Measurements from ENCODE around the gene ITK. TPM values are rescaled to one million over a fixed set of nuclear protein-coding genes. Genes with fewer than 3 reads are reported as not detected.

Gene ITK
- total and polyA plus RNA-seq, 2 experiments from 2014 or later = 0.08 TPM; not detected in 1

DNA sequence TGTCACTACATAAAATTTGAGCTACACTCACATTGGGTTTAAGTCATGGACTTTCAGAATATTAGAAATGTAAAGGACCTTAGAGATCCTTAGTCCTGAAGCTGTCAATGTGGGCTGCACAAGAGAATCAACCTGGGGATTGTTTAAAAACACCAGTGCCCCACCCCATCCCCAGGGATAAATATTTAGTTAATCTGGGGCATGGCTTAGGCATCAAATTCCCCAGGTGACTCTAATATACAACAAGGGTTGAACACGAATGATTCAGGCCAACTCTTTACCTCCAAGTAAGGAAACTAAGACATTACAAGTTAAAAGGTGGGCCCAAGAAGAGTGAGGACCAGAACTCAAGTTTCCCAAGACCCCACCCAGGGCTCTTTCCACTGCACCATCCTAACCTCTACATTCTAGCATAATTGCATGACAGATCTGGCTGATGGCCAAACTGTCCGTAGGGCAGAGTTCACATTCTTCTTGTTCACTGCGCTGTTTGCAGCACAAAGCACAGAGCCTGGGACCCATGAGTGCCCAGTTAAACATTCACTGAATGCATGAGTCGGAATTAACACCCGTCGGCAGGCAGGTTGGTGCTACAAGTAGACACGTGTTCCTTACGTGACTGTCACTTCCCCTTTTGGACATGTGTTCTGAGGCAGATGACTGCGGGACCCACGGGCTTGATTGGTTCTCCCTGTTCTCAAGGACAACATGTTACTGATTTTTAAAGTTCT lies 110.5 kb downstream of the ITK start (continued):
- TF ChIP-seq, protein P1, sequence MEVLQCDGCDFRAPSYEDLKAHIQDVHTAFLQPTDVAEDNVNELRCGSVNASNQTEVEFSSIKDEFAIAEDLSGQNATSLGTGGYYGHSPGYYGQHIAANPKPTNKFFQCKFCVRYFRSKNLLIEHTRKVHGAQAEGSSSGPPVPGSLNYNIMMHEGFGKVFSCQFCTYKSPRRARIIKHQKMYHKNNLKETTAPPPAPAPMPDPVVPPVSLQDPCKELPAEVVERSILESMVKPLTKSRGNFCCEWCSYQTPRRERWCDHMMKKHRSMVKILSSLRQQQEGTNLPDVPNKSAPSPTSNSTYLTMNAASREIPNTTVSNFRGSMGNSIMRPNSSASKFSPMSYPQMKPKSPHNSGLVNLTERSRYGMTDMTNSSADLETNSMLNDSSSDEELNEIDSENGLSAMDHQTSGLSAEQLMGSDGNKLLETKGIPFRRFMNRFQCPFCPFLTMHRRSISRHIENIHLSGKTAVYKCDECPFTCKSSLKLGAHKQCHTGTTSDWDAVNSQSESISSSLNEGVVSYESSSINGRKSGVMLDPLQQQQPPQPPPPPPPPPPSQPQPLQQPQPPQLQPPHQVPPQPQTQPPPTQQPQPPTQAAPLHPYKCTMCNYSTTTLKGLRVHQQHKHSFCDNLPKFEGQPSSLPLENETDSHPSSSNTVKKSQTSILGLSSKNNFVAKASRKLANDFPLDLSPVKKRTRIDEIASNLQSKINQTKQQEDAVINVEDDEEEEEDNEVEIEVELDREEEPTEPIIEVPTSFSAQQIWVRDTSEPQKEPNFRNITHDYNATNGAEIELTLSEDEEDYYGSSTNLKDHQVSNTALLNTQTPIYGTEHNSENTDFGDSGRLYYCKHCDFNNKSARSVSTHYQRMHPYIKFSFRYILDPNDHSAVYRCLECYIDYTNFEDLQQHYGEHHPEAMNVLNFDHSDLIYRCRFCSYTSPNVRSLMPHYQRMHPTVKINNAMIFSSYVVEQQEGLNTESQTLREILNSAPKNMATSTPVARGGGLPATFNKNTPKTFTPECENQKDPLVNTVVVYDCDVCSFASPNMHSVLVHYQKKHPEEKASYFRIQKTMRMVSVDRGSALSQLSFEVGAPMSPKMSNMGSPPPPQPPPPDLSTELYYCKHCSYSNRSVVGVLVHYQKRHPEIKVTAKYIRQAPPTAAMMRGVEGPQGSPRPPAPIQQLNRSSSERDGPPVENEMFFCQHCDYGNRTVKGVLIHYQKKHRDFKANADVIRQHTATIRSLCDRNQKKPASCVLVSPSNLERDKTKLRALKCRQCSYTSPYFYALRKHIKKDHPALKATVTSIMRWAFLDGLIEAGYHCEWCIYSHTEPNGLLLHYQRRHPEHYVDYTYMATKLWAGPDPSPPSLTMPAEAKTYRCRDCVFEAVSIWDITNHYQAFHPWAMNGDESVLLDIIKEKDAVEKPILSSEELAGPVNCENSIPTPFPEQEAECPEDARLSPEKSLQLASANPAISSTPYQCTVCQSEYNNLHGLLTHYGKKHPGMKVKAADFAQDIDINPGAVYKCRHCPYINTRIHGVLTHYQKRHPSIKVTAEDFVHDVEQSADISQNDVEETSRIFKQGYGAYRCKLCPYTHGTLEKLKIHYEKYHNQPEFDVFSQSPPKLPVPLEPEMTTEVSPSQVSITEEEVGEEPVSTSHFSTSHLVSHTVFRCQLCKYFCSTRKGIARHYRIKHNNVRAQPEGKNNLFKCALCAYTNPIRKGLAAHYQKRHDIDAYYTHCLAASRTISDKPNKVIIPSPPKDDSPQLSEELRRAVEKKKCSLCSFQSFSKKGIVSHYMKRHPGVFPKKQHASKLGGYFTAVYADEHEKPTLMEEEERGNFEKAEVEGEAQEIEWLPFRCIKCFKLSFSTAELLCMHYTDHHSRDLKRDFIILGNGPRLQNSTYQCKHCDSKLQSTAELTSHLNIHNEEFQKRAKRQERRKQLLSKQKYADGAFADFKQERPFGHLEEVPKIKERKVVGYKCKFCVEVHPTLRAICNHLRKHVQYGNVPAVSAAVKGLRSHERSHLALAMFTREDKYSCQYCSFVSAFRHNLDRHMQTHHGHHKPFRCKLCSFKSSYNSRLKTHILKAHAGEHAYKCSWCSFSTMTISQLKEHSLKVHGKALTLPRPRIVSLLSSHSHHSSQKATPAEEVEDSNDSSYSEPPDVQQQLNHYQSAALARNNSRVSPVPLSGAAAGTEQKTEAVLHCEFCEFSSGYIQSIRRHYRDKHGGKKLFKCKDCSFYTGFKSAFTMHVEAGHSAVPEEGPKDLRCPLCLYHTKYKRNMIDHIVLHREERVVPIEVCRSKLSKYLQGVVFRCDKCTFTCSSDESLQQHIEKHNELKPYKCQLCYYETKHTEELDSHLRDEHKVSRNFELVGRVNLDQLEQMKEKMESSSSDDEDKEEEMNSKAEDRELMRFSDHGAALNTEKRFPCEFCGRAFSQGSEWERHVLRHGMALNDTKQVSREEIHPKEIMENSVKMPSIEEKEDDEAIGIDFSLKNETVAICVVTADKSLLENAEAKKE (CRISPR knock-in tag; IDR thresholded peaks at IDR 0.05) = no peak

DNA sequence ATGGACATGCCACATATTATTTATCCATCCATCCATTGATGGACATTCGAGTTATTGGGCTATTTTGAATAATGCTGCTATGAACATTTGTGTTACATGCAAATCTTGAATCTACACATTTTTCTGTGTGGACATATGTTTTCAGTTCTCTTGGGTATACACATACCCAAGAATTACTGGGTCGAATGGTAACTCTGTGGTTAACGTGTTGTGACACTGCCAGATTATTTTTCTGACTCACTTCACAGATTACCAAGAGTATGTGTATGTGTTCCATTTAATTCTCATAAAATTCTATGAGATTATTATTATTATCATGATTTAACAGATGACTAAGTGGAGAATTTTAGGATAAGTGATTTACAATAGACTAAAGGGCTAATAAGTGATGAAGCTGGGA lies 112.0 kb downstream of the ITK start:
- Histone ChIP-seq H3F3A (replicated peaks; ENCODE audit: low read depth) (no peaks in the 10 kb centered on the region), H3K4me2 (no peak overlapping the region), H3K27me3 (ENCODE audit: insufficient read depth) (no peaks in the 10 kb centered on the region), H4K20me1 (replicated peaks; ENCODE audit: insufficient read depth) (peaks cover 10% of the 10 kb centered on the region; the same call in 1 of the 2 replicates), H2AFZ (no peak overlapping the region), H3K79me2 (replicated peaks; ENCODE audit: insufficient read depth) (no peaks in the 10 kb centered on the region), H3K4me3 (no peak overlapping the region), H3K27ac (ENCODE audit: low read depth) (no peak overlapping the region), H3K9me2 (ENCODE audit: insufficient read depth) (no peaks in the 10 kb centered on the region), H3K36me3 (ENCODE audit: insufficient read depth) (peaks cover 3% of the 10 kb centered on the region; the same call in 1 of the 2 replicates), H3K4me1 (ENCODE audit: insufficient read depth) (no peaks in the 10 kb centered on the region)
- Mint-ChIP-seq H3K4me1 (no peaks in the 10 kb centered on the region), H3K27ac (no peak overlapping the region), H3K9me3 (no peaks in the 10 kb centered on the region), H3K4me3 (no peak overlapping the region), H3K36me3 (ENCODE audit: low read depth) (peaks cover 28% of the 10 kb centered on the region), H3K27me3 (ENCODE audit: insufficient read depth, low read depth, poor library complexity) (peaks cover 5% of the 10 kb centered on the region)
- ATAC-seq (no peak), DNase-seq (ENCODE audit: low spot score) (no peak)
- TF ChIP-seq CREB1 (CRISPR knock-in tag; IDR thresholded peaks at IDR 0.05; ENCODE audit: low read depth) (no peak), NANOG (IDR thresholded peaks at IDR 0.05; ENCODE audit: borderline replicate concordance) (no peak), JUNB (IDR thresholded peaks at IDR 0.05; ENCODE audit: unreplicated experiment) (no peak), EZH2 (IDR thresholded peaks at IDR 0.05; ENCODE audit: low read depth, unreplicated experiment) (no peak), STAT1 (IDR thresholded peaks at IDR 0.05; ENCODE audit: unreplicated experiment) (no peak)
- TF ChIP-seq, protein P1 (CRISPR knock-in tag; IDR thresholded peaks at IDR 0.05) = no peak
- TF ChIP-seq, protein P2, sequence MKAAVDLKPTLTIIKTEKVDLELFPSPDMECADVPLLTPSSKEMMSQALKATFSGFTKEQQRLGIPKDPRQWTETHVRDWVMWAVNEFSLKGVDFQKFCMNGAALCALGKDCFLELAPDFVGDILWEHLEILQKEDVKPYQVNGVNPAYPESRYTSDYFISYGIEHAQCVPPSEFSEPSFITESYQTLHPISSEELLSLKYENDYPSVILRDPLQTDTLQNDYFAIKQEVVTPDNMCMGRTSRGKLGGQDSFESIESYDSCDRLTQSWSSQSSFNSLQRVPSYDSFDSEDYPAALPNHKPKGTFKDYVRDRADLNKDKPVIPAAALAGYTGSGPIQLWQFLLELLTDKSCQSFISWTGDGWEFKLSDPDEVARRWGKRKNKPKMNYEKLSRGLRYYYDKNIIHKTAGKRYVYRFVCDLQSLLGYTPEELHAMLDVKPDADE (IDR thresholded peaks at IDR 0.05) = no peak
